HG03432 (cell line): ENCODE data around the gene NTRK2.

ENCODE experiments used
- ATAC-seq: cut with Tn5 transposase; IDR thresholded peaks from one replicate; pipeline ENCODE4 v1.9.1; 2021; ENCODE audit warnings: mild to moderate bottlenecking, moderate library complexity; ENCODE audit not compliant: unreplicated experiment

The NTRK2 gene

DNA sequence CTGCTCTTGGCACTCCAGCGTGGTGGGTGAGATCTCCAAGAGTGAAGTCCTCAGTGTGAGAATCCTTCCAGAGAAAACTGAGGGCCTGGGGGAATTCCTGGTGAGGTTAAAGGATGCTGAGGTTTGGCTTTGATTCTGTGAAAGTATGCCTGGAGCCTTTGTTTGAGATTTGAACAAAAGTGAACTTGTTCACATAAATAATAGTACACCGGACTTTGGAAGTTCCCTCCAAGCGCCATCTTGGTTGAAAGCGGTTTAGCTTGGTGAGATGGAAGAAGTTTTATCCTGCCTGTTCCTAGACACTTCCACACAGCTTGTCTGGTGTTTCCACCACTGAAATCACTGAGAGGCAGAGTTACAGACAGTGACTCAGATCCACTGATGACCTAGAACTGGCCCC is 286.4 kb downstream of the NTRK2 start:
- no peak for ATAC-seq

DNA sequence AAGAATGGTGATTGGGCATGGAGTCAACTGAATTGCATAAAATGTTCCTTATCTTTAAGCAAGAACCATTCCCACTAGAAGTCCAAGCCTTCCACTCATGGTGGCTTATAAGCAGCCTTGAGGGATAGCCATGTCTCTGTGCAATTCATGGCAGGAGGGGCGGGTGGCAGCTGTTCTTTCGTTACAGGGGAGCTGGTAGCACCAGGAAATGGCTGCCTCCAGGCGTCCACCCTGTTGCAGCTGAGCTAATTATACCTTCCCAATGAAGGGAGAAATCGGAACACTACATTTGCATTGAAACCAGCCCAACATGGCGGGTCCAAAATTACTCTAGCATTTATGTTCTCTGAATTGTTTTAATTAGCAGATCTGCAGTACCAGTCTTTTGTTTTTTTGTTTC is 289.8 kb downstream of the NTRK2 start:
- no peak for ATAC-seq

DNA sequence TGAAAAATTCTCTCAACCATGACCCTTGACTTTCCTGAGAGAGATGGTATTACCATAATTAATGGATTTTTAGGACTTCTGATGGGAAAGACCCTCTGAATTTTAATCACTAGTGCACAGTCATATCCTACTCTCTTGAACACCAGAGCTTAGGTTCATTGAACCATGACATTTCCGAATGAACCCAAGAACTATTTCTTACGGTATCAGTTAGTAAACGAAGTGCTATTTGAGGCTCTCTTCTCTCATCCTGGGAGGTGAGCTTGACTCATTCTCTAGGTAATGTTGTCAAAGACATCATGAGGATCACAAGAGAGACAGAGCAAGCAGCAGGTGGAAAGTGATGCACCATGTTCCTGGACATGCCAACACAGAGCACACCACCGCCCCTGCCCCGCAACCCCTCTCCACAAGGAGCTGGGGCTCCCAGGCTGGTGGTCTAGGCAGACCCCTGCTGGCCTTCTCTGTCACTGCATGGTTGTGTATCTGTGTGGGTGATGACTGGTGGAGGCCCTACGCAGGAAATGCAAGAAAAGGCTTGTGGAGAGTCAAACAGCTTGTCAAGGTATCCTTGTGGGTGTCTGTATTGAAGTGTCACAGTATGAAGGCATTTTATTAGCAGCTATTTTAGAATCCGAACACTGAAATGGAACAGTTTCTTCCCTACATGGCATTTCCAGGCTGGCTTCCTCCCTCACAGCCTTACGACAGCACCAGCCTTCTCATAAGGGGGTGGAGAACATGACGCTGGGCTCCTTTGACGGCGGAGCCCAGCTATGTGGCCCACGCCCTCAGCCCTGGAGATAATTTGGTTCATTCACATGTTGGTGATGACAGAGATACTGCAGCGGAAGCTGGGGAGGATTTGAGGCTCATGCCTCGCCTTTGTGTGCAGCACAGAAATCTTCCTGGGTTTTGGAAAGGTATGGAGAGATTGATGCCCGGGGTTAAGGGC is 297.6 kb downstream of the NTRK2 start:
- no peak for ATAC-seq

DNA sequence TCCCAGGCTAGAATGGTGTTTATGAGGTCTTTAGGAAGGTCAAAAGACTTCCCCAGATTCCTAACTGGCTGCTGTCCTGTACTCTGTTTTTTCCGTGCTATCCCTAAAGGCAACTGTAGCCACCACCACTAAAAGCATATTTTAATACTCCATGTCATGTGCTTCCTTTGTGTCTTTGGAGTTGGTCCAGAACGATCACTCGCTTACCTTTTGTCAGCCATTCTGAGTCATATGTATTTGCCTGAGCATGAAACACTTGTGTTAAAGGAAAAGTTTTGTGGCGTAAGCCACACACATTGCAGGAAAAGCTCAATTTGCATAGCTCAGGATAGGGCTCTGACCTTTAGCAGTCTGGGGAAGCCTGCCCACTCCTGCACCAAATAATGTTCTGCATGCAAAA is 299.6 kb downstream of the NTRK2 start:
- no peak for ATAC-seq

DNA sequence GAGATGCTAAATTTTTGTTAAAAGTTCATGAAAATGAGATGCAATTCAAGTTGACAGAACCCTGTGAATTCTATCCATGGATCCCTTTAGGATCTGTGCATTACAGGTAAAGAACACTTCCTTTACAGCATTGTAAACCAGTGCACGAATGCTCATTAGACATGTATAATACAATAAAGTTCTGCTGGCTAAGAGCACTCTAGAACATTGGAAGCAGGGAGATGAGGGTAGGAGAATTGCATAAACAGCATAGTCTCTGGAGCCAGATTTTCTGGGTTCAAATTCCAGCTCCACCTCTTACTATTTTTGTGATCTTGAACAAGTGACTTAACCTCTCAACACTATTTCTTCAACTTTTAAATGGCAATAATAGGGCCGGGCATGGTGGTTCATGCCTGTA is 300.2 kb downstream of the NTRK2 start:
- ATAC-seq, result no peak

DNA sequence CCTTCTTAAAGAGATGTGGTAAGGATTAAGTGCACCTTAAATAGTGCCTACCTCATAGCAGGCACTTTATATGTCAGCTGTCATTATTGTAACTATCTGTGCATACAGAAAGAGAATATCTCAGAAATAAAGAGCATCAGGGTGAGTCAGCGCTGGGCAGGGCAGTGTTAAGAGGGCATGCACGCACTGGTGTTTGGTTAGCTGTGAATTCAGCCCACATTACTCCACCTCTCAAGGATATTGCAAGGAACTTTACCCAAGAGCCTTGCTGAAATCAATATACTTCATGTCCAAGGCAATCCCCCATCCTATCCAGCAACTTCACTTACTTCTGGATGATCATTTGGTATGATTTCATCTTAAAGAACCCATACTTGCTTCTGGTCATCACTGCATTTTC is 300.9 kb downstream of the NTRK2 start:
- ATAC-seq, result no peak

DNA sequence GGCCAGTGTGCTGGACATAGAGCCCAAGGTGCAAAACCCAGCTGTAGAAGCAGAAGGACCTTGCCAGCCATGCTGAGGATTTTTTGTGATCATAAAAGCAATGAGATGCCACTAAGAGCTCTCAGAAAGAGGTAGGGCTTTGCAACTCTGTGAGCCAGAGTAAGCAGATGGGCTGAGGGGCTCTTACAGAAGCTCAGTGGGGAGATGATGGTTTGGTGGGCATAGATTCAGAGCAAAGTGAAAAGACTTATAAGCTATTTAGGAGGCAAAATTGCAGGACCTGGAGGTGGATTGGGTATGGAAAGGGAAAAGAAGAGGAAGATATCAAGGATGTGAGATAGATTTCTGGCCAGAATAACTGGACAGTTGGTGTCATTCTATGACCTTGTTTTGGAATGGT is 302.0 kb downstream of the NTRK2 start:
- no peak for ATAC-seq

DNA sequence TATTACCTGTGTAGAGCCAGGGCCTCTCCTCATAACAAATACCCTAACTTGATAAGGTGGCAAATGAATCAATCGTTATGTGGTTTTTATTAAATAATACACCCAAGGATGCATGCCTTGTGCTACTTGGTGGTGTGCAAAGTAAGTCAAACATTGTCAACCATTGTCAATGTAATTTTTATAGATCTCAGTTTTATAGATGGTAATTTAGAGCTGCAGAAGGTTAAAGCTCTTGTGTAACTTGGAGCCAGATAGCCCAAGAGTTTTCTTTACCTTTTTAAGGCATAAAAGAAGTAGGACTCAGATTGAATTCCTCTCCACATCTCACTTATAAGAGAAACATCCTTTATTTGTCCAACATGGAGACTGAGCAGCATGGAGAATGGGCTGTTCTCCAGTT is 304.7 kb downstream of the NTRK2 start:
- ATAC-seq, result no peak

DNA sequence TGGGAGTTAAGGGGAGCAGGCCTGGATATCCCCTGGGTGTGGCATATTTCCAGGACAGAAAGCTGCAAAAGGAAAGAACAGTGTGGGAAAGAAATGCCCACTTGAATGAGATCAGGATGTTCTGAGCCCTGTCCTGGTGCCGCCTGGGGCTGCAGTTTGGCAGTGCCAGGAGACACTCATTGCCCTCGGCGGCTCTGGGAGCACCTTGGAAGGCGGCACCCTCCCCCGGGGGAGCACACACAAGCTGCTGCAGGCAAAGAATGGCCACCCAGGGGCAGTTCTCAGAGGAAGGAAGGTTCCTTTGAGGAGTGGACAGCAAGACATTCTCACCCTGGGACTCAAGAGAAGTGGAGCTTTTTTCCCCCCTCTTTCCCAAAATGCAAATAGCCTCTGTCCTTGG is 305.3 kb downstream of the NTRK2 start:
- ATAC-seq, result no peak

DNA sequence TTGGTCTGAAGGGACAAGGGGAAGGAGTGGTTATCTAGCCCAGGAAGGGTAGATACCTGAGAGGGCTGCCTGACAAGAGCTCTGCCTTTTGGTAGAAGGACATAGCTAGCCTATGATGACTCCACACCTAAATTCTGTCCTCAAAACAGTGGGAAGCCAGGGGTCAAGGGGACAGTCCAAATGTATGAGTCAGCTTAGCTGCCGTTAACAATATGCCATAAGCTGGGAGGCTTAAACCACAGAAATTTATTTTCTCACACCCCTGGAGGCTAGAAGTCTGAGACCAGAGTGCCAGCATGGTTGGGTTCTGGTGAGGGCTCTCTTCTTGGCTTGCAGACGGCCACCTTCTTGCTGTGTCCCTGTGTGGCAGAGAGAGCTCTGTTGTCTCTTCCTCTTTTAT is 306.4 kb downstream of the NTRK2 start:
- ATAC-seq, result no peak

DNA sequence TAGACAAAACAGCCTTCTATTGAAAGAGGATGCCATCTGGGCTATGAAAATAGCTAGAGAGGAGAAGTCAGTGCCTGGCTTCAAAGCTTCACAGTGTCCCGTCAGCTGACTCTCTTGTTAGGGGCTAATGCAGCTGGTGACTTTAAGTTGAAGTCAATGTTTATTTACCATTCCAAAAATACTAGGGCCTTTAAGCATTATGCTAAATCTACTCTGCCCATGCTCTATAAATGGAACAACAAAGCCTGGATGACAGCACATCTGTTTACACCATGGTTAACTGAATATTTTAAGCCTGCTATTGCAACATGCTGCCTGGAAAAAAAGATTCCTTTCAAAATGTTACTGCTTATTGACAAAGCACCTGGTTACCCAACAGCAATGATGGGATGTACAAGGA is 309.1 kb downstream of the NTRK2 start:
- ATAC-seq, result no peak

DNA sequence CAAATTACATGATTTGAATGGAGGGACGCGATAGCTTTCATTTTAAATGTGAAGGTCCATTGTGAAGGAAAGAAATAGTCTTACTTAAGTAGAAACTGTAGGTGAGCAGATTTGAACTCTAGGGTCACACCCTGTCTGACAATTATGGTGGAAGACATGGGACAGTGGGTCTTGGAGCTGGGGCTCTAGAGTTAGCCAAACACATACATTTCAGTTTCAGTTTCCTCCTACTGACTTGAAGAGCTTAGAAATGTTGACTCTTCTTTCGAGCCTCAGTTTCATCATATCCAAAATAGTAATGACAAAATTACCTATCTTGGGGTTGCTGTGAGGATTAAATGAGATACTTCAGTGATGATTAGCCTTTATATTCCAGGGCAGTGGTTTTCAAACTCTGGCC is 314.2 kb downstream of the NTRK2 start:
- no peak for ATAC-seq

DNA sequence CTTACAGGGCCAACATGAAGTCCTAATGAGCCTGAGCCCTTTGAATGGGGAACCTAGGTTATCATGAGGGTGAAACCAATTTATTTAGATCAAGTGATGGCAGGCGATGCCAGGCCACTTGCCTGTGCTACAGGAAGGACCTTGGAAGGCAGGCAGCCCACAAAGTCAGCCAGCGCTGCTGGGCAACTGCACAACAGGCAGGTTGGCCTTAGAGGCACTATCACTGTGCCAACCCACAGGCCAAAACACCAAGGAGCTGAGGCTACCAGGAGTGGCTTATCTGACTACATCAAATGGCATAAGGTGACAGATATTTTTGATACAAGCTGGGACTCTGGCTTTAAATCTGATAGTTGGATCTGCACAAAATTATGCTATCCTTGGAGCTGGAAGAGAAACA is 319.1 kb downstream of the NTRK2 start:
- ATAC-seq, result no peak

DNA sequence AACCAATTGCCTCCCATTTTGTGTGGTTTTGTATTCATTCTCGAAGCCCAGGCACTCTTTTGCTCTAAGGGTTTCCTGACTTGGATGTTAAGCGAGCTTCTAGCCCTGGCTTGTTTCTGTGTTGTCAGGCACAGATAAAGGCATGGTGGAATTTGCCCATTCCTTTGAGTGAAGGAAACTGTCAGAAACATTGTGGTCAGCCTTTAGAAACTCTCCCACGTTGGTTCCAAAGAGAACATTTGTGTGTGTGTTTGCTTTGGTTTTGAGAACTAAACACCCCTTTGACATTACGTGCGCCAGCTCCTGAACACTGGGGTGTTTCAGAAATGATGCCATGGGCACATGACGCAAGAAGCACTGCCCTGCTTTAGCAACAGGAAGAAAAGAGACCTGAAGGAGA is 320.9 kb downstream of the NTRK2 start:
- ATAC-seq, result no peak

DNA sequence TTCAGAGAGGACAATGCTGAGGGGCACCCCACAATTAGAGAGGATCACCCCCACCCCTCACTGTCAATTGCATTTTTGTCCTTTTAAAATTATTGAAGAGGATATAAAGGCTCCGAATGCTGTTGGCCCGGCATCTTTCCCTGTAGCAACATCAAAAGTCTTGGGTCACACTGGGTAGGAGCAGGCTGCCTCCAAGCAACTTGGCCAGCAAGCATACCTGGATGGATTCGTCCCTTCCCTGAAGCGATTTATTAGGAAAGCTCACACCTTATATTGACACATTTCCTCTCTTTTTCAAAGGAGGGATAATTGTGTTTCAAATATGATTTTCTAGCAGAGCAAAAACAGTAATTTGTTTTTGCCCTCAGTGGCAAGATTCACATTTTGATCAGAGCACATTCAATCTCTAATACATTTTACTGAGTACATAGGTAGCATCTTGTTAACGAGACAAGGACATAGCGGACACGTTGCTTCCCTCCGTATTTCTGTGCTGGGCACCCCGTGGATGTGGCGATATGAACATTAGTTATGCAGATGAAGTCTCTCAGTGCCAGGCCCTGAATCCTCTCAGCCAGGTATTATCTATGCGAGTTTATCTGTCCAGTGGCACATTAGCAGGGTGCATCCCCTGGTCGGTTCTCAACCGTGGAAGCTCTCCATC is 321.5 kb downstream of the NTRK2 start:
- ATAC-seq, result no peak

DNA sequence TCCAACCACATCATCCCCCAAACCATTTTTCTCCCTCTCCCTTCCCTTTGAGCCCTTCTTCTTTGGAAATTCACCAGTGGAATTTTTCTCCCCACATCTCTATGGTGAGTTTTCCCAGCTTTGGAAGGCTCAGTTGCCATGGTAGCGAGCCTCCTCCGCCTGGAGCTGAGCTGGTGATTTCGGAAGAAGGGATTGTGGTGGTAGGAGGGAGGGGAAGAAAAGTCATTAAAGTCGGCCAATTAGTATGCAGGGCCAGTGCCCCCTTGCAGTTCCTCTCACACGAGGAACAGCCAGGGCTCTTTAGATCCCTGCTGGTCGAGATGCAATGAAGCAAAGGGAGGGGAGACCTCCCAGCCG is 322.0 kb downstream of the NTRK2 start:
- no peak for ATAC-seq

DNA sequence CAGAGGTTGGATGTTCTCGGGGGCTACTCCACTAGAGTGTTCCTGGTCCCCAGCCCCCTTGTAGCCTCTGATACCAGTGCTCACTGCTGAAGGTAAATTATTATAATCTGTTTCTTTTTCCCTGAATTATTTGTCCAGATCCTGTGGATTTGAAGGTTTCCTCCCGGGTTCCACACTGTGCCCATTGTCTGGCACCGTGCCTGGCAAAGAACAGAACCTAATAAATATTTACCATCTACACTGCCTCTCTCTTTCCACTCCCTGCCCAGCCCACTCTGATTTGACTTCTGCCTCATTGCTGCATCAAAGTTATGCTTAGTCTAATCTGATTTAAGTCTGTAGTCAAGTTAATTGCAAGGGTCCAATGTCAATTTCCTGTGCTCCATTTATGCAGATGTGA is 322.9 kb downstream of the NTRK2 start:
- ATAC-seq, result no peak

DNA sequence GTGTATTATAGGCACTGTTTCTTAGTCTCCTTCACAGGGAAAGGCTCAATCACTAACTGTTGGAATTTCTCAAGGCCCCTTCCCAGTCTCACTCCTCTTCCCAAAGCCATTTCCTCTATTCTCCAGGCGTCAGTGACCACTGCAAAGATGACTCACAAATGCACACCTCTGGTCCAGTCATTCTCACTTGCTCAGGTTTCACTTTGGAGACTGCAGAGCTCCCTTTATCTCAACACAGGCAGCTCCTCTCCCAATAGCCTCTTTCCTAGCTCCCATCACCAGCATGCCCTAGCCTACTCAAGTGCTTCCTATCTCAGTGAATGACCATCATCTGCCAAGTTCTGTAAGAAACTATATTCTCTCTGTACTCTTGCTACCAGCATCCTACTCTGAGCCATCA is 323.6 kb downstream of the NTRK2 start:
- no peak for ATAC-seq

DNA sequence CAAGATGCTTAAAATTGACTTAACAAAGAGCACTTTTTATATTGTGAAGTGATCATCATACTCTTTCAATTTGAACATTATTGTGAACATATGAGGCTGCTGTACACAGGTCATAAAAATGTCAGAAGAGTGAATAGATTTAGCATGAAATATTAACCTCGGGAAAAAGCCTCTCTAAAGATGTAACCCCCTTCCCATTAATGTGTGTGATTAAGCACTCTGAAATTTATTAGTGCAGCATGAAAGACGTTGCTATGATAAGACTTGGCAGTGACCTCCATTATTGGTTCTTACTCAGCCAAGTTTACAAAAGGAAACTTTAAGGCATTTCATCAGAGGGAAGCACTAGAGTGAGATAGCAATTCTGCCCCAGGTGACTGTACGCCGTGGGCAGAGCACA is 326.5 kb downstream of the NTRK2 start:
- no peak for ATAC-seq

DNA sequence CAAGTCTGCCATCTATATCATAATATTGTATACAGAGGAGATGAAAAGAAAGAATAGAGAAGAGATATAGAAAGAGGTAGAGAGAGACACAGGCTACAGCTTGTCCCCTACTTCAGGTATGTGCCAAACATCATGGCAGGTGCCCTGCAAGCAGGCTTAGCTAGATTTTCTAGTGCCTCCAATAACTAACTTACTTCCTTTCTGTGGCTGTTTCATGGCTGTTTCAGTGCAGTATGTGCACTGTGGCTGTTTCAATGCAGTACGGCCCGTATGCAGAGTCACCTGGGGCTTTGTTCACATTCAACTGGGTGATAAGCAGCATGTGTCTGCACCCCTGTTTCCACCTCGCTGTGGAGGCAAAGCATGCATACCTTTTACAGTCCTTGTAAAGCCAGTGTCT is 327.2 kb downstream of the NTRK2 start:
- no peak for ATAC-seq

DNA sequence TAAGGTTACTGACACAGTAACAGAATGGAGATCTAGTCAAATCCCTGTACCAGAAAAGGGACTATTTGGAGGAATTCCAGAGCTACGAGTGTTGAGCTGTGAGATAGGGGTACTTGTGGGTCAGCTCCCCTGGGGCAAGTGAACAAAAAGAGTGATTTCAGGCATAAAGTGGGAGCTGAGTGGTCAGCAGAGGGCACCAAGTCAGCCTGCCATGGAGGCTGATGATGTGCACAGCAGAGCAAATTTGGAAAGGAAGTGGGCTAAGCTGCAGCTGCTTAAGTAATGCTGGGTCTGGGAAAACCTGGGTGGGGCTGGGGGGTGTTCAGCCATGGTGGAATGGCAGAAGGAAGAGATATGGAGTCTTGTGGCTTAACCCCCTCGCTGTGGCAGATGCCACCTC is 327.9 kb downstream of the NTRK2 start:
- no peak for ATAC-seq

DNA sequence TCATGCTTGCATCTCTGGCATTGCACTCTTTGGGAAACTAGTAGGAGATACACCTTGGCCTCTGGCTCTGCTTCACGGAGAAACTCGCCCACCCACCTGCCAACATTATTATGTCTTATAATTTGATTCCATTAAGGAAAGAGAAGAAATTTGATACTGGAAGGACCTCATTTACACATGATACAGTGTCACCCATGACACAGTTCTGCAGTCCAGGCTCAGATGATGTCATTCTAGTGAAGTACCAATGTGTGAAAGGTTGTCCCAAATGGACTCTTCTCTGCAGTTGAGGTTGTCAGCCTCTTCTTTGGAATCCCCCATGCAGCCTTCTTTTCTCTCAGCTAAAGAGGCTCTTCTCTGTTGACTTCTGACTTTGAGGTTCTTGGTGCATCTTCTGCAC is 329.1 kb downstream of the NTRK2 start:
- no peak for ATAC-seq

DNA sequence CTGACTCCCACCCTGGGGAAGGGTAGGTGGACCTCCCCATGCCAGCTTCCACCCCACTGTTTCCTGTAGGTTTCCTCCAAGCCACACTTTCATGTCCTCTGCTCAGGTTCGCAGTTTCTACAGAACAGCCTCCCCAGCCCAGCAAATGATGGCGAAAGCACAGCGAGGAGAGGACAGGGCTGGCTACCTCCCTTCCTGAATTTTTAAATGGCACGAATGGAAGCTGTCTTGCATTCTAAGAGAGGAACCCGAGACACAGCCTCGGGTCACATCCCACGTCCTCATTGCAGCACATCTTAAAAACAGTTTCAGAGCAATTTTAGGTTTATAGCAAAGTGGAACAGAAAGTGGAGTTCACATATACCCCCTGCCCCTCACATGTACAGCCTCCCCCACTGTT is 330.3 kb downstream of the NTRK2 start:
- ATAC-seq, result no peak
